IPS DF 19.7 (cell line): ENCODE measurements around the gene DPY19L1.
"Not testable (repeated sequence)": the region's sequence is repeated elsewhere in the genome, so short reads cannot be mapped to it uniquely, and the experiment has no call there.

Source experiments
- DNase-seq: peaks from one replicate; pipeline ENCODE4 v3.0.0-alpha.2; 2013; ENCODE audit warnings: low read depth, low spot score

DPY19L1 gene

GRCh38 chr7:34919038-34919437 is 118.2 kb downstream of the DPY19L1 start:
- DNase-seq: not testable (repeated sequence)

- not testable (repeated sequence) for DNase-seq
These were observed 119.0 kb downstream of the DPY19L1 start for GRCh38 chr7:34918198-34918861.

GRCh38 chr7:34917515-34917914 is 119.8 kb downstream of the DPY19L1 start:
- DNase-seq: not testable (repeated sequence)

GRCh38 chr7:34916267-34916666 is 121.0 kb downstream of the DPY19L1 start:
- DNase-seq: no peak

- DNase-seq: no peak
These were observed 125.0 kb downstream of the DPY19L1 start for GRCh38 chr7:34912236-34912635.

GRCh38 chr7:34906266-34906850 is 130.9 kb downstream of the DPY19L1 start:
- not testable (repeated sequence) for DNase-seq

GRCh38 chr7:34904987-34905386 is 132.3 kb downstream of the DPY19L1 start:
- no peak for DNase-seq

- not testable (repeated sequence) for DNase-seq
These were observed 133.4 kb downstream of the DPY19L1 start for GRCh38 chr7:34903921-34904320.

GRCh38 chr7:34902182-34902581 is 135.1 kb downstream of the DPY19L1 start:
- DNase-seq: no peak

- DNase-seq: peak; percentile 30
These were observed 136.3 kb downstream of the DPY19L1 start for GRCh38 chr7:34900891-34901513.

- DNase-seq: no peak
These were observed 142.1 kb downstream of the DPY19L1 start for GRCh38 chr7:34895202-34895601.

- DNase-seq: no peak
These were observed 147.3 kb downstream of the DPY19L1 start for GRCh38 chr7:34889951-34890350.

GRCh38 chr7:34886856-34887255 is 150.4 kb downstream of the DPY19L1 start:
- no peak for DNase-seq

GRCh38 chr7:34883855-34884254 is 153.4 kb downstream of the DPY19L1 start:
- DNase-seq: not testable (repeated sequence)

- DNase-seq: no peak
These were observed 157.4 kb downstream of the DPY19L1 start for GRCh38 chr7:34879871-34880270.

GRCh38 chr7:34878944-34879735 is 158.1 kb downstream of the DPY19L1 start:
- DNase-seq: not testable (repeated sequence)
